Astrocyte of the cerebellum (primary cell): ENCODE results near the gene CLECL1.

Experiments
- DNase-seq: peaks from one replicate; pipeline ENCODE4 v3.0.0-alpha.2; 2011; ENCODE audit warnings: low read depth
- H3K4me3 ChIP-seq: 2 replicates; pipeline ENCODE4 v1.5.1; 2011; ENCODE audit warnings: mild to moderate bottlenecking, low read depth, low read length, moderate library complexity
- CTCF ChIP-seq: IDR thresholded peaks from 2 replicates; pipeline ENCODE4 v1.5.1; 2012; ENCODE audit warnings: low read length, low read depth, moderate library complexity, mild to moderate bottlenecking; ENCODE audit errors: missing control alignments
- in situ Hi-C: cut with HindIII; loops from 2 replicates; pipeline ENCODE4 v1.10.0; 2017; ENCODE audit warnings: low sequenced_read_pairs

Gene CLECL1

DNA sequence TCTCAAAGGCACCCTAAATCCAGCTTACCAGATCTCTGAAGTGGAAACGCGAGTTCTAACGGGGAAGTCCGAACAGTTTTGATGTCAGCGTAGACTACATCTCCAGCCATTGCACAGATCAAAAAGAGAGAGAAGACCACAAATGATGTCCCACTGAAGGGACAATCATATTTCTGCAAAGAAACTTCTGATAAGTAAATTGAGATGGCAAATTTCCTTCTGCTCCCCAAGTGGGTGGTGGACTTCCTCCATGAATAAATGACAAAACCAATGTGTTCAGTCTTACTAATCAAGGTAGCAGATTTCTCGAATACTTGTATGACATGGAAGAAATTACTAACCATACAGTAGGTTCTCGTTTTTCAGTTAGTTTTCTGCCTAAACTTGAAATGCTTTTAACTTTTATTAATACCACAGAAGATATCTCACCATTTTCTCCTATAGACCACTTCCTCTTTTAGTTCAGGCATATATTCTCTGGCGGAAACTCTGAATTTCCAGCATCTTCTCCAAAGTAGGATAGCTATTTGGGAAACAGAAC lies at the start of gene CLECL1:
Gene CLECL1 (minus strand): TSS at position 177 of the 541 bp plus-strand sequence.
- H3K4me3 ChIP-seq: no peak within 1 kb of the TSS
- in situ Hi-C loops: no loop called here
- DNase-seq: no peak

GRCh38 chr12:9781360-9781759 lies 48.5 kb upstream of the CLECL1 start:
- DNase-seq: no peak
- H3K4me3 ChIP-seq: no peak overlapping the region
- in situ Hi-C loops: no loop called here
- TF ChIP-seq CTCF: no peak

More for the DNA sequence above, at the start of gene CLECL1:
- TF ChIP-seq CTCF: no peak

GRCh38 chr12:9779209-9779608 lies 46.3 kb upstream of the CLECL1 start:
- in situ Hi-C loops: no loop called here
- no peak for DNase-seq
- H3K4me3 ChIP-seq: no peak overlapping the region
- no peak for TF ChIP-seq CTCF

GRCh38 chr12:9776781-9777180 lies 43.9 kb upstream of the CLECL1 start:
- DNase-seq: no peak
- in situ Hi-C loops: no loop called here
- H3K4me3 ChIP-seq: no peak overlapping the region
- TF ChIP-seq CTCF: no peak

DNA sequence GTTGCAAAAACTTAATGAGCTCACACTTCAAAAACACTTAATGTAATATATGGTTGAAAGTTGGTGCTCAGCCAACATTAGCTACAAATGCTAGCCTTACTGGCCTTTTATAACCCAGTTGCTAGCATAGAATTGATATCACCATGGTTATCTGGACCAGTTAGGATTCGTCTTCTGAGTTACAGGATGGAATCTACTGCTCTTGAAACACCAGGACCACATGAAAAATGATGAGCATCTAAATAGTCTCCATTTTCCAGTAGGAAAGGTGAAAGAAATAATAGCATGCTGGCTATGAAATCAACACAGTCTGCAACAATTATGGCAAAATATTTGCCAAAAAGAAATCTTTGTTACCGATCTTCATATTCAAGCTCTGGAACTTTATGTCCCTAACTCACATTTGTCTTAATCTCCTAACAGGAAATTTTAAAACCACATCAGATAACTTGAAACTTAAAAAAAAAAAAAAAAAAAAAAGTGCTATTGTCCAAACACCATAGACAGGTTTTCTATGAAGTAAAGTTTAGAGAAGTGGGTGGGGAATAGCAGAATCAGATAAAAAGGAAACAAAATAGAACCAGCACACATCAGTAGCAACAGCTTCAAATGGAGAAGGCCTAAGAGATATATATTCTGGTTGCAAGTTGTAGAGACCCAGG lies 40.5 kb upstream of the CLECL1 start:
- no peak overlapping the region for H3K4me3 ChIP-seq
- in situ Hi-C loops: no loop called here
- DNase-seq: no peak

GRCh38 chr12:9763025-9763424 lies 30.1 kb upstream of the CLECL1 start:
- in situ Hi-C loops: no loop called here
- no peak for TF ChIP-seq CTCF
- DNase-seq: no peak
- H3K4me3 ChIP-seq: no peak overlapping the region

More for the DNA sequence above, 40.5 kb upstream of the CLECL1 start:
- no peak for TF ChIP-seq CTCF
